ENCODE measurements around the gene RNASET2.

DNA sequence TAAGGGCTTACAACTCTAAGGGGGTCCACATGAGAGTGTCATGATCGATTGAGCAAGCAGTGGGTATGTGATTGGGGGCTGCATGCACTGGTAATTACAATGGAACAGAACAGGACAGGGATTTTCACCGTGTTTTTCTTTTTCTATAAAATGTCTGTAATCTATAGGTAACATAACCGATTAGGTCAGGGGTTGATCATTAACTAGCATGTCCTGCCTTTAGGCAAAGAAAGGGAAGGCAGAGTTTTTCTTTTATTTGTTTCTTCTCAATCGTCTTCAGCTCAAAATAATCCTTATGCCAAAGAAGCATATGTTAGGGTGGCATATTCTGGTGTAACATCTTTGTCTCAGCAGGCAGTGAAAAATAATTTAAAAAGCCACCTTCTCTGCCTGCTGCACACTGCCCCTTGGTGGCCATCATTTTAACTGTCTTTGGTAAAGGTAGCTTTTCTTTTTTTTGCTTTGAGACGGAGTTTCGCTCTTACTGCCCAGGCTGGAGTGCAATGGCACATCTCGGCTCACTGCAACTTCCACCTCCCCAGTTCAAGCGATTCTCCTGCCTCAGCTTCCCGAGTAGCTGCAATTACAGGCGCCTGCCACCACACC, 33.2 kb upstream of the RNASET2 start:
- TF ChIP-seq, protein P1, sequence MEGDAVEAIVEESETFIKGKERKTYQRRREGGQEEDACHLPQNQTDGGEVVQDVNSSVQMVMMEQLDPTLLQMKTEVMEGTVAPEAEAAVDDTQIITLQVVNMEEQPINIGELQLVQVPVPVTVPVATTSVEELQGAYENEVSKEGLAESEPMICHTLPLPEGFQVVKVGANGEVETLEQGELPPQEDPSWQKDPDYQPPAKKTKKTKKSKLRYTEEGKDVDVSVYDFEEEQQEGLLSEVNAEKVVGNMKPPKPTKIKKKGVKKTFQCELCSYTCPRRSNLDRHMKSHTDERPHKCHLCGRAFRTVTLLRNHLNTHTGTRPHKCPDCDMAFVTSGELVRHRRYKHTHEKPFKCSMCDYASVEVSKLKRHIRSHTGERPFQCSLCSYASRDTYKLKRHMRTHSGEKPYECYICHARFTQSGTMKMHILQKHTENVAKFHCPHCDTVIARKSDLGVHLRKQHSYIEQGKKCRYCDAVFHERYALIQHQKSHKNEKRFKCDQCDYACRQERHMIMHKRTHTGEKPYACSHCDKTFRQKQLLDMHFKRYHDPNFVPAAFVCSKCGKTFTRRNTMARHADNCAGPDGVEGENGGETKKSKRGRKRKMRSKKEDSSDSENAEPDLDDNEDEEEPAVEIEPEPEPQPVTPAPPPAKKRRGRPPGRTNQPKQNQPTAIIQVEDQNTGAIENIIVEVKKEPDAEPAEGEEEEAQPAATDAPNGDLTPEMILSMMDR (IDR thresholded peaks at IDR 0.05): peak in 4 of 5 experiments; percentile 23 to 37 (median 27)
- TF ChIP-seq EP300 (IDR thresholded peaks at IDR 0.05) (no peak), POLR2A (IDR thresholded peaks at IDR 0.05) (no peak)
